Panc1 (cell line): ENCODE results near the gene PDE4A. TPM values are rescaled to one million over a fixed set of nuclear protein-coding genes. Genes with fewer than 3 reads are reported as not detected.

Experiments used
- ATAC-seq: fragments of 200-7000 bp; cut with Tn5 transposase; 2 replicates; pipeline ENCODE4 v1.9.1; 2020; ENCODE audit warnings: mild to moderate bottlenecking, moderate library complexity
- BruUV-seq: library from RNA; stranded (reverse); fragments of 400-500 nt; replicated peaks from 2 replicates; lab custom pipeline; 2021; lab: Mats Ljungman, UMichigan
- CTCF ChIA-PET: fragments of 300-600 bp; sonication (Branson Sonifier 250); formaldehyde crosslinking; loops from one replicate; lab custom pipeline; 2022; ENCODE audit warnings: antibody characterized with exemption; lab: Charles Lee
- POLR2A ChIA-PET: fragments of 300-600 bp; sonication (Branson Sonifier 250); formaldehyde crosslinking; loops from one replicate; lab custom pipeline; 2022; ENCODE audit warnings: antibody characterized with exemption; lab: Charles Lee
- DNase-seq: peaks from one replicate; pipeline ENCODE4 v3.0.0-alpha.2; 2010; ENCODE audit warnings: low read depth, low spot score
- H3K27ac ChIP-seq: 2 replicates; pipeline ENCODE4 v1.5.1; 2011; ENCODE audit warnings: mild to moderate bottlenecking, low read length, inconsistent platforms
- H3K27me3 ChIP-seq: fragments of 200-500 bp; sonication (Bioruptor generic); 2 replicates; pipeline ENCODE4 v1.6.0; 2014; ENCODE audit warnings: low read length, inconsistent platforms; ENCODE audit not compliant: control insufficient read depth, insufficient read depth
- H3K36me3 ChIP-seq: fragments of 200-500 bp; sonication (Bioruptor generic); 2 replicates; pipeline ENCODE4 v1.5.1; 2014; ENCODE audit warnings: inconsistent platforms, mild to moderate bottlenecking, low read length, moderate library complexity; ENCODE audit not compliant: control insufficient read depth, insufficient read depth
- H3K4me1 ChIP-seq: 2 replicates; pipeline ENCODE4 v1.5.1; 2011; ENCODE audit warnings: inconsistent platforms, mild to moderate bottlenecking, low read length, moderate library complexity; ENCODE audit not compliant: control insufficient read depth, insufficient read depth
- H3K4me3 ChIP-seq, 2 experiments: 2 replicates each; pipeline ENCODE4 v1.5.1; 2011 to 2012; ENCODE audit warnings: low read depth in 2 of 2, low read length in 2 of 2, mild to moderate bottlenecking in 2 of 2, inconsistent platforms in 1 of 2, moderate library complexity in 1 of 2
- H3K9me3 ChIP-seq: fragments of 200-500 bp; sonication (Bioruptor generic); 2 replicates; pipeline ENCODE4 v1.5.1; 2014; ENCODE audit warnings: low read depth, mild to moderate bottlenecking, inconsistent platforms, low read length, moderate library complexity; ENCODE audit not compliant: control insufficient read depth, insufficient read depth
- POLR2AphosphoS5 ChIP-seq: IDR thresholded peaks from 2 replicates; pipeline ENCODE4 v1.6.1; 2012; ENCODE audit warnings: mild to moderate bottlenecking, low read depth, low read length, moderate library complexity
- SIN3A ChIP-seq: IDR thresholded peaks from 2 replicates; pipeline ENCODE4 v1.6.1; 2012; ENCODE audit warnings: low read depth, mild to moderate bottlenecking, low read length, moderate library complexity, borderline replicate concordance; ENCODE audit not compliant: insufficient read depth
- TCF7L2 ChIP-seq: IDR thresholded peaks from 2 replicates; pipeline ENCODE4 v1.6.1; 2011; ENCODE audit warnings: mild to moderate bottlenecking, low read depth, low read length, inconsistent platforms
- in situ Hi-C: cut with HindIII; loops from 2 replicates; pipeline ENCODE4 v1.10.0; 2016; ENCODE audit warnings: low sequenced_read_pairs, low pct_unique_long_range_greater_than_20kb
- intact Hi-C: fragments of 100-400 bp; cut with micrococcal nuclease; formaldehyde crosslinking; loops from one replicate; pipeline ENCODE4 v1.10.0; 2022; ENCODE audit not compliant: unreplicated experiment
- total RNA-seq: library from RNA; stranded (reverse); gene quantifications from one replicate; pipeline ENCODE4 v1.2.1, GENCODE V29; 2021; ENCODE audit not compliant: unreplicated experiment
- TF ChIP-seq, protein P1 (sequence below), 2 experiments: IDR thresholded peaks; 2 replicates each; pipeline ENCODE4 v1.6.1; 2011 to 2012; ENCODE audit warnings: low read depth in 2 of 2, control low read depth in 1 of 2, low read length in 1 of 2, mild to moderate bottlenecking in 1 of 2, moderate library complexity in 1 of 2; ENCODE audit not compliant: insufficient read depth in 1 of 2
- TF ChIP-seq, protein P2 (sequence below): fragments of 450-650 bp; IDR thresholded peaks from 2 replicates; pipeline ENCODE4 v1.5.1; 2017; ENCODE audit warnings: mild to moderate bottlenecking

The PDE4A gene
- total RNA-seq, 1 experiment from 2014 or later: 25.8 TPM

GRCh38 chr19:10404888-10405820 lies 15.2 kb upstream of the PDE4A start:
- BruUV-seq: no TSS peak
- in situ Hi-C loops: no loop called here
- Histone ChIP-seq H3K4me1 (peaks cover 9% of the 10 kb centered on the region; the same call in 1 of the 2 replicates), H3K9me3 (no peaks in the 10 kb centered on the region), H3K27me3 (no peaks in the 10 kb centered on the region), H3K36me3 (peaks cover 2% of the 10 kb centered on the region), H3K27ac (no peak overlapping the region), H3K4me3 (peak overlapping the region; percentile 79 to 99)
- TF ChIP-seq POLR2AphosphoS5 (no peak), TCF7L2 (no peak), SIN3A (no peak)
- TF ChIP-seq, protein P1, sequence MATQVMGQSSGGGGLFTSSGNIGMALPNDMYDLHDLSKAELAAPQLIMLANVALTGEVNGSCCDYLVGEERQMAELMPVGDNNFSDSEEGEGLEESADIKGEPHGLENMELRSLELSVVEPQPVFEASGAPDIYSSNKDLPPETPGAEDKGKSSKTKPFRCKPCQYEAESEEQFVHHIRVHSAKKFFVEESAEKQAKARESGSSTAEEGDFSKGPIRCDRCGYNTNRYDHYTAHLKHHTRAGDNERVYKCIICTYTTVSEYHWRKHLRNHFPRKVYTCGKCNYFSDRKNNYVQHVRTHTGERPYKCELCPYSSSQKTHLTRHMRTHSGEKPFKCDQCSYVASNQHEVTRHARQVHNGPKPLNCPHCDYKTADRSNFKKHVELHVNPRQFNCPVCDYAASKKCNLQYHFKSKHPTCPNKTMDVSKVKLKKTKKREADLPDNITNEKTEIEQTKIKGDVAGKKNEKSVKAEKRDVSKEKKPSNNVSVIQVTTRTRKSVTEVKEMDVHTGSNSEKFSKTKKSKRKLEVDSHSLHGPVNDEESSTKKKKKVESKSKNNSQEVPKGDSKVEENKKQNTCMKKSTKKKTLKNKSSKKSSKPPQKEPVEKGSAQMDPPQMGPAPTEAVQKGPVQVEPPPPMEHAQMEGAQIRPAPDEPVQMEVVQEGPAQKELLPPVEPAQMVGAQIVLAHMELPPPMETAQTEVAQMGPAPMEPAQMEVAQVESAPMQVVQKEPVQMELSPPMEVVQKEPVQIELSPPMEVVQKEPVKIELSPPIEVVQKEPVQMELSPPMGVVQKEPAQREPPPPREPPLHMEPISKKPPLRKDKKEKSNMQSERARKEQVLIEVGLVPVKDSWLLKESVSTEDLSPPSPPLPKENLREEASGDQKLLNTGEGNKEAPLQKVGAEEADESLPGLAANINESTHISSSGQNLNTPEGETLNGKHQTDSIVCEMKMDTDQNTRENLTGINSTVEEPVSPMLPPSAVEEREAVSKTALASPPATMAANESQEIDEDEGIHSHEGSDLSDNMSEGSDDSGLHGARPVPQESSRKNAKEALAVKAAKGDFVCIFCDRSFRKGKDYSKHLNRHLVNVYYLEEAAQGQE (IDR thresholded peaks at IDR 0.05; ENCODE audit: insufficient read depth in 1 of 2, low read depth in 2 of 2, low read length in 1 of 2): no peak
- TF ChIP-seq, protein P2, sequence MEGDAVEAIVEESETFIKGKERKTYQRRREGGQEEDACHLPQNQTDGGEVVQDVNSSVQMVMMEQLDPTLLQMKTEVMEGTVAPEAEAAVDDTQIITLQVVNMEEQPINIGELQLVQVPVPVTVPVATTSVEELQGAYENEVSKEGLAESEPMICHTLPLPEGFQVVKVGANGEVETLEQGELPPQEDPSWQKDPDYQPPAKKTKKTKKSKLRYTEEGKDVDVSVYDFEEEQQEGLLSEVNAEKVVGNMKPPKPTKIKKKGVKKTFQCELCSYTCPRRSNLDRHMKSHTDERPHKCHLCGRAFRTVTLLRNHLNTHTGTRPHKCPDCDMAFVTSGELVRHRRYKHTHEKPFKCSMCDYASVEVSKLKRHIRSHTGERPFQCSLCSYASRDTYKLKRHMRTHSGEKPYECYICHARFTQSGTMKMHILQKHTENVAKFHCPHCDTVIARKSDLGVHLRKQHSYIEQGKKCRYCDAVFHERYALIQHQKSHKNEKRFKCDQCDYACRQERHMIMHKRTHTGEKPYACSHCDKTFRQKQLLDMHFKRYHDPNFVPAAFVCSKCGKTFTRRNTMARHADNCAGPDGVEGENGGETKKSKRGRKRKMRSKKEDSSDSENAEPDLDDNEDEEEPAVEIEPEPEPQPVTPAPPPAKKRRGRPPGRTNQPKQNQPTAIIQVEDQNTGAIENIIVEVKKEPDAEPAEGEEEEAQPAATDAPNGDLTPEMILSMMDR: no peak
- CTCF ChIA-PET: interaction anchor here (0.5 to 1.3 kb wide), 5 partner anchors 10 to 60 kb away, joined by 3 to 4 read pairs (median 3); no protein-coding TSS in a partner anchor
- intact Hi-C loops: no loop called here
- DNase-seq (no peak), ATAC-seq (no peak)
- POLR2A ChIA-PET: interaction anchor here (0.6 kb wide), 1 partner anchor 35 kb away, joined by 8 read pairs; no protein-coding TSS in a partner anchor

- Histone ChIP-seq H3K4me1 (peaks cover 7% of the 10 kb centered on the region; the same call in 1 of the 2 replicates), H3K27me3 (no peaks in the 10 kb centered on the region), H3K4me3 (no peak overlapping the region), H3K27ac (no peak overlapping the region), H3K9me3 (no peaks in the 10 kb centered on the region), H3K36me3 (peaks cover 2% of the 10 kb centered on the region; the same call in 1 of the 2 replicates)
- intact Hi-C loops: no loop called here
- BruUV-seq: no TSS peak
- ChIA-PET CTCF (interaction anchor here (0.7 kb wide), 1 partner anchor 10 kb away, joined by 4 read pairs; no protein-coding TSS in a partner anchor), POLR2A (interaction anchor here (0.5 to 0.6 kb wide), 2 partner anchors 36 to 91 kb away, joined by 8 to 9 read pairs; no protein-coding TSS in a partner anchor)
- TF ChIP-seq, protein P1 (IDR thresholded peaks at IDR 0.05; ENCODE audit: insufficient read depth in 1 of 2, low read depth in 2 of 2, low read length in 1 of 2): no peak
- no peak for TF ChIP-seq POLR2AphosphoS5
- ATAC-seq (no peak), DNase-seq (no peak)
- in situ Hi-C loops: no loop called here
Observed at GRCh38 chr19:10406191-10406590, 14.1 kb upstream of the PDE4A start.
